WI38 (cell line): ENCODE results near the gene MRPL38.

Experiments
- H3K4me3 ChIP-seq: 2 replicates; pipeline ENCODE4 v1.5.1; 2011; ENCODE audit warnings: low read depth, mild to moderate bottlenecking, control low read depth, low read length
- CTCF ChIP-seq: IDR thresholded peaks from 2 replicates; pipeline ENCODE4 v1.5.1; 2012; ENCODE audit warnings: low read depth, mild to moderate bottlenecking, control low read depth, low read length

Gene MRPL38

GRCh38 chr17:75904749-75905521 lies at the start of gene MRPL38:
Gene MRPL38 (minus strand): TSS chr17:75904884. CDS start chr17:75904875, 9 bp downstream.
- peak; percentile 73 for TF ChIP-seq CTCF

GRCh38 chr17:75950855-75951554 lies 46.3 kb upstream of the MRPL38 start:
- H3K4me3 ChIP-seq = no peak overlapping the region
- TF ChIP-seq CTCF = no peak

More at GRCh38 chr17:75904749-75905521, at the start of gene MRPL38:
- peak within 1 kb of the TSS; percentile 81 for H3K4me3 ChIP-seq

GRCh38 chr17:75950421-75950820 lies 45.7 kb upstream of the MRPL38 start:
- no peak overlapping the region for H3K4me3 ChIP-seq
- no peak for TF ChIP-seq CTCF

- TF ChIP-seq CTCF = no peak
- no peak overlapping the region for H3K4me3 ChIP-seq
These were observed 40.5 kb upstream of the MRPL38 start for GRCh38 chr17:75945211-75945610.

- no peak for TF ChIP-seq CTCF
- no peak overlapping the region for H3K4me3 ChIP-seq
These were observed 38.8 kb upstream of the MRPL38 start for GRCh38 chr17:75943491-75943890.

- no peak overlapping the region for H3K4me3 ChIP-seq
- TF ChIP-seq CTCF = no peak
These were observed 37.8 kb upstream of the MRPL38 start for GRCh38 chr17:75942473-75942872.

- H3K4me3 ChIP-seq = peak overlapping the region; percentile 82
- TF ChIP-seq CTCF = no peak
These were observed 36.7 kb upstream of the MRPL38 start for GRCh38 chr17:75941442-75941819.
